Measurements from ENCODE around the gene PITPNC1. TPM values are rescaled to one million over a fixed set of nuclear protein-coding genes. Genes with fewer than 3 reads are reported as not detected.
"Not testable (repeated sequence)": the region's sequence is repeated elsewhere in the genome, so short reads cannot be mapped to it uniquely, and the experiment has no call there.

Gene PITPNC1
- total RNA-seq, 4 donors from 2014 or later, result 14.1 to 35.5 (median 31.8) TPM

- H3K9me3 ChIP-seq, result no peaks in the 10 kb centered on the region
- H3K27me3 ChIP-seq, result no peaks in the 10 kb centered on the region
- intact Hi-C loops (cut with DNase I), result no loop called here
- no peaks in the 10 kb centered on the region for H3K36me3 ChIP-seq
- TF ChIP-seq POLR2A (IDR thresholded peaks at IDR 0.05; ENCODE audit: low read depth) (no peak), EP300 (IDR thresholded peaks at IDR 0.05) (no peak), POLR2AphosphoS5 (IDR thresholded peaks at IDR 0.05) (no peak), CTCF (IDR thresholded peaks at IDR 0.05) (no peak)
- H3K4me3 ChIP-seq, result no peak overlapping the region
- H3K27ac ChIP-seq (replicated peaks in 1 of 4), result no peak overlapping the region
- no peak for DNase-seq (ENCODE audit: extremely low spot score)
- 100% methylated on average over 1 of the region's 1 CpG for WGBS
- H3K4me1 ChIP-seq, result peaks cover 7 to 25% (median 21%) of the 10 kb centered on the region in 4 donors
Observed at GRCh38 chr17:67417507-67417906, 40.4 kb downstream of the PITPNC1 start.

GRCh38 chr17:67420994-67421393 is 43.9 kb downstream of the PITPNC1 start:
- intact Hi-C loops (cut with DNase I), result no loop called here
- no peaks in the 10 kb centered on the region for H3K9me3 ChIP-seq
- no peak for TF ChIP-seq POLR2A (IDR thresholded peaks at IDR 0.05; ENCODE audit: low read depth)
- TF ChIP-seq POLR2AphosphoS5 (IDR thresholded peaks at IDR 0.05), result no peak
- no peak for TF ChIP-seq EP300 (IDR thresholded peaks at IDR 0.05)
- 79% methylated on average over 5 of the region's 5 CpGs for WGBS
- no peak overlapping the region for H3K4me3 ChIP-seq
- no peaks in the 10 kb centered on the region for H3K27me3 ChIP-seq
- H3K36me3 ChIP-seq, result no peaks in the 10 kb centered on the region
- H3K27ac ChIP-seq (replicated peaks in 1 of 4), result peak overlapping the region; percentile 33 to 76 (median 44)
- peaks cover 11 to 28% (median 21%) of the 10 kb centered on the region in 4 donors for H3K4me1 ChIP-seq
- DNase-seq (ENCODE audit: extremely low spot score), result no peak

GRCh38 chr17:67421869-67422273 is 44.8 kb downstream of the PITPNC1 start:
- DNase-seq (ENCODE audit: extremely low spot score), result no peak
- H3K36me3 ChIP-seq, result no peaks in the 10 kb centered on the region
- TF ChIP-seq CTCF (IDR thresholded peaks at IDR 0.05) (no peak), POLR2AphosphoS5 (IDR thresholded peaks at IDR 0.05) (peak; percentile 79 to 82), EP300 (IDR thresholded peaks at IDR 0.05) (peak; percentile 69), POLR2A (IDR thresholded peaks at IDR 0.05; ENCODE audit: low read depth) (no peak)
- H3K27me3 ChIP-seq, result no peaks in the 10 kb centered on the region
- H3K4me1 ChIP-seq, result peaks cover 11 to 28% (median 16%) of the 10 kb centered on the region in 4 donors
- WGBS, result 51% methylated on average over 3 of the region's 3 CpGs
- intact Hi-C loops (cut with DNase I), result no loop called here
- no peaks in the 10 kb centered on the region for H3K9me3 ChIP-seq
- H3K27ac ChIP-seq (replicated peaks in 1 of 4), result peak overlapping the region; percentile 51 to 76 (median 57)
- H3K4me3 ChIP-seq, result no peak overlapping the region

- peak overlapping the region; percentile 51 to 76 (median 57) for H3K27ac ChIP-seq (replicated peaks in 1 of 4)
- WGBS, result 95% methylated on average over 4 of the region's 4 CpGs
- intact Hi-C loops (cut with DNase I), result not testable (repeated sequence)
Observed at GRCh38 chr17:67422296-67422695, 45.2 kb downstream of the PITPNC1 start.

GRCh38 chr17:67422897-67423296 is 45.8 kb downstream of the PITPNC1 start:
- no peak for TF ChIP-seq EP300 (IDR thresholded peaks at IDR 0.05)
- no peak for TF ChIP-seq CTCF (IDR thresholded peaks at IDR 0.05)
- TF ChIP-seq POLR2A (IDR thresholded peaks at IDR 0.05; ENCODE audit: low read depth), result no peak
- TF ChIP-seq POLR2AphosphoS5 (IDR thresholded peaks at IDR 0.05), result no peak
- 89% methylated on average over 4 of the region's 4 CpGs for WGBS
- intact Hi-C loops (cut with DNase I), result no loop called here
- H3K4me3 ChIP-seq, result no peak overlapping the region
- H3K27me3 ChIP-seq, result no peaks in the 10 kb centered on the region
- peaks cover 11 to 37% (median 26%) of the 10 kb centered on the region in 4 donors for H3K4me1 ChIP-seq
- peak overlapping the region; percentile 51 to 76 (median 57) for H3K27ac ChIP-seq (replicated peaks in 1 of 4)
- no peaks in the 10 kb centered on the region for H3K9me3 ChIP-seq
- no peaks in the 10 kb centered on the region for H3K36me3 ChIP-seq
- no peak for DNase-seq (ENCODE audit: extremely low spot score)

More at GRCh38 chr17:67422296-67422695, 45.2 kb downstream of the PITPNC1 start:
- not testable (repeated sequence) for DNase-seq (ENCODE audit: extremely low spot score); H3K4me3 ChIP-seq; H3K27me3 ChIP-seq; H3K9me3 ChIP-seq; H3K36me3 ChIP-seq
- H3K4me1 ChIP-seq, result peaks cover 11 to 31% (median 20%) of the 10 kb centered on the region in 4 donors

Measured in esophagus muscularis mucosa (tissue), 4 donors.